GM10847 (cell line): ENCODE measurements around the gene RNF212B.

Experiments used
- POLR2A ChIP-seq: IDR thresholded peaks from 2 replicates; pipeline ENCODE4 v1.6.1; 2011; ENCODE audit not compliant: insufficient read length; ENCODE audit errors: extremely low read depth

RNF212B gene

GRCh38 chr14:23307146-23307530 is 69.4 kb downstream of the RNF212B start:
- no peak for TF ChIP-seq POLR2A

GRCh38 chr14:23307687-23308644 is 70.2 kb downstream of the RNF212B start:
- no peak for TF ChIP-seq POLR2A

- TF ChIP-seq POLR2A: no peak
Measured at GRCh38 chr14:23308721-23309445, 71.1 kb downstream of the RNF212B start.

GRCh38 chr14:23310546-23310945 is 72.8 kb downstream of the RNF212B start:
- no peak for TF ChIP-seq POLR2A

DNA sequence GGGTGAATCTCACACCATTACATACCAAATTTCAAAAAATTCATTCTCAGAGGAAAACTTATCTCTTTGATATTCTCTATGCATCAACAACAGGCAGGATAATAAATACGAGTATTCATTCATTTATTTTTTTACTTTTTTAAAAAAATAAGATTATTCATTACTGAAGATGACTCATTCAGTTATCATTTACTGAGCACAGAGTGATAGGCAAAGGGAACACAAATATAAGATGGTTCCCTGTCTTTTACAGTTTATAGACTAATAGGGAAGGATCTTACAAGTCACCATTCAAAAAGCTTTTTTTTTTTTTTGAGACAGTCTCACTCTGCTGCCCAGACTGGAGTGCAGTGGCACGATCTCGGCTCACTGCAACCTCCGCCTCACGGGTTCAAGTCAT is 78.6 kb downstream of the RNF212B start:
- TF ChIP-seq POLR2A: no peak

DNA sequence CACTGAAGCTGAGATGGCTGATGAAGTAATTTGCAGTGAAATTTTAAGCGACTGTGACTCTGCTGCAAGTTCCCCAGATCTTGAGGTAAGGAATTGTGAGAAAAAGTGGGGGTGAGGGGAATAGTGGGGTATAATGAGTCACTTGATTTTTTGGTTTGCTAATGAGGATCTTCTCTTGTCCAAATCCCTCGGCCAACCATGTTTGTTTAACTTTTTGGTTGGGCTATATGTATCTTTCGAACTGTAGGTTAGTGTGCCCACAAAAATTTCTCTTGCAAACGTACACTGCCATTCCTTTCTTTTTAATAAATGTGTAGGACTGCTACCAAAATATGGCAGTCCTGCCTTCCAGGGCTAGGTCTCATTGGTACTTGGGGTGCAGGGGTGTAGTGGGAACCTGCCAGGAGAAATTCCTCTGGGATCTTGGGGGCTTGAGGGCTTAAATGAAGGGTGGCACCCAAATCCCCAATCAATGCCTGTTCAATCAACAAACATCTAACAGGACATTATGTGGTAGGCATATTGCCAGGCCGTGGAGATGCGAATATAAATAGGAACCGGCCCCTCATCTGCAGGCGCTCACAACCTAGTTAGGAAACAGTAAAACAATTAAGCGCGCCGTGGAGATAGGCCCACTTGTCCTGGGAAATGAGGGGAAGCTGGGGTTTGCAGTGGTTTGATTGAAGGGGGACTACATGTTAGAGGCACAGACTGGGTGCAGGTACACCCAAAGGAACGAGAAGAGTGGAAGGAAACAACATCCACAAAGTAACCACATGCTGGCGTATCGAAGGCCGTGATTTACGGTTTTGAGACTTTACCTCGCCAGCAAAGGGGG is 82.2 kb downstream of the RNF212B start:
- no peak for TF ChIP-seq POLR2A

GRCh38 chr14:23320584-23321571 is 83.1 kb downstream of the RNF212B start, which contains the start of gene PABPN1:
Gene PABPN1 (plus strand): TSS chr14:23321457. CDS start chr14:23321470, 13 bp downstream.
- peak; percentile 49 for TF ChIP-seq POLR2A

- peak; percentile 6 for TF ChIP-seq POLR2A
Measured at GRCh38 chr14:23321572-23322547, 84.1 kb downstream of the RNF212B start.
